ENCODE results near the gene RGL3. TPM values are rescaled to one million over a fixed set of nuclear protein-coding genes. Genes with fewer than 3 reads are reported as not detected.

The RGL3 gene
- total and polyA plus RNA-seq, 2 of the 4 experiments (the other 2 are of a cell fraction), result 0.18 to 0.62 TPM

DNA sequence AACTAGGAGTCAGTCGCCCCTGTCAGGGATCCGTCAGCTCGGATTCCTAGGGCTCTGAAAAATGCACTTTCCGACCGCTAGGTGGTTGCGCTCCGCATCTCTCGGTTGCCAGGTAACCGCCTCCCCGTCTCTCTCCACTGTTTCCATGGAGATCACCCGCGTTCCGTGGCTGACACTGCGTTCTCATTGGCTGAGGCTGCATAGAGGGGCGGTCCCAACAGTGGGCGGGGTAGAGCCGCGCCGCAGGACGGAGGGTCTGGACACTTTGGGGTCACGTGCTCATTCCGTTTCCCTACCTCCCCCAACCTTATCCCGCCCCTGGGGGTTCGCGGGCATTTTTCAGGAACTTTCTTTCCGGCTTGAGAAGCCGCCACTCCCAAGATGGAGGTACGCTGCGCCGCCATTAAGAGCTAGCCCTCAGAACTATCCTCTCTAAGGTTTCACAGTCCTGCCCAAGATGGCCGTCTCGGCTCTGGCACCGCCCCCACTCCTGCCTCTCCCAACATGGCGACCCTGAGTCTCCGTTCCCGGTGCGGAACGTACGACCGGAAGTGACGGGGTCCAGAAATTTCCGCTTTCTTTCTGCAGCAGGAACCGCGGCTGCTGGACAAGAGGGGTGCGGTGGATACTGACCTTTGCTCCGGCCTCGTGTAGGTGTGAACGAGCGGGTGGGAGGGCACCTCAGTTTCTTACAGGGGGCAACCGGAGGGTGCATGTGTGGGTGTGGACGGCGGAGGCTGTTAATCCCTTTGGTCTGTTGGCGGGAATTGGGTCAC, 16.1 kb upstream of the RGL3 start, which contains the start of the genes ODAD3 and PRKCSH:
Gene ODAD3 (minus strand): TSS at position 65 of the 776 bp plus-strand sequence. CDS start 105 bp downstream, outside the sequence.
Gene PRKCSH (plus strand): TSS at position 579 of the 776 bp plus-strand sequence. CDS start 483 bp downstream, outside the sequence.
- in situ Hi-C loops (cut with MboI; ENCODE audit: low sequenced_read_pairs) (no loop called here), intact Hi-C loops (cut with micrococcal nuclease) (loop anchor here (1.0 to 2.0 kb wide), 3 partner anchors 60 to 142 kb away; partner anchors contain the start of genes CCDC159, SWSAP1 and TMEM205), dilution Hi-C loops (cut with HindIII; ENCODE audit: low sequenced_read_pairs, unreplicated experiment) (no loop called here)
- no TSS peak for BruUV-seq (replicated peaks)
- Histone ChIP-seq H3K4me2 (ENCODE audit: low read depth, low read length) (peak within 1 kb of the TSS; percentile 74), H2BK15ac (ENCODE audit: low read depth, low read length) (0 out of 3 replicates have a peak within 1 kb of the TSS, but pooled peaks have one; percentile 3), H4K5ac (ENCODE audit: low read depth, low read length) (peak within 1 kb of the TSS; percentile 25), H3K4ac (ENCODE audit: low read depth, low read length) (peak within 1 kb of the TSS; percentile 94), H2AK9ac (replicated peaks; ENCODE audit: low read depth, low read length, poor library complexity) (peak within 1 kb of the TSS; percentile 99), H3K56ac (ENCODE audit: extremely low read depth, insufficient read depth, low read length) (peak within 1 kb of the TSS; percentile 70), H2BK5ac (ENCODE audit: low read depth, low read length, poor library complexity, severe bottlenecking) (peak within 1 kb of the TSS; percentile 60), H2AFZ (replicated peaks; ENCODE audit: low read length, poor library complexity) (peak within 1 kb of the TSS; percentile 100), H3K79me1 (ENCODE audit: low read depth in 1 of 2, low read length in 2 of 2) (peaks cover 13 to 22% of the 10 kb centered on the region in 2 experiments; a peak in 3 of 4 replicates), H3K27me3 (ENCODE audit: control insufficient read depth, insufficient read depth, low read length) (no peaks in the 10 kb centered on the region), H3K18ac (ENCODE audit: low read depth, low read length) (no peak within 1 kb of the TSS), H4K20me1 (ENCODE audit: insufficient read depth, low read length) (peaks cover 7% of the 10 kb centered on the region), H3K27ac (ENCODE audit: insufficient read depth, low read length) (peak within 1 kb of the TSS; percentile 69), H2AK5ac (ENCODE audit: low read depth, low read length) (peak within 1 kb of the TSS; percentile 80), H4K91ac (ENCODE audit: insufficient read depth, low read depth, low read length) (peak within 1 kb of the TSS; percentile 78), H3K23ac (ENCODE audit: low read depth, low read length) (peak within 1 kb of the TSS; percentile 89), H3K14ac (replicated peaks; ENCODE audit: low read depth, low read length) (peak within 1 kb of the TSS; percentile 90), H4K8ac (ENCODE audit: low read depth in 2 of 2, low read length in 2 of 2) (peak within 1 kb of the TSS; percentile 48 to 97), H3K9ac (ENCODE audit: low read depth, low read length) (peak within 1 kb of the TSS; percentile 82), H3K9me1 (ENCODE audit: insufficient read depth, low read length) (peaks cover 12% of the 10 kb centered on the region), H2BK120ac (ENCODE audit: low read depth, low read length) (no peak within 1 kb of the TSS; the same call in 1 of the 2 replicates), H2BK20ac (ENCODE audit: low read depth, low read length) (no peak within 1 kb of the TSS), H3K9me3 (ENCODE audit: control insufficient read depth, insufficient read depth, low read length) (no peaks in the 10 kb centered on the region), H3K4me3 (ENCODE audit: insufficient read depth, low read depth, low read length) (peak within 1 kb of the TSS; percentile 72), H3K36me3 (ENCODE audit: control insufficient read depth, insufficient read depth, low read length) (peaks cover 19% of the 10 kb centered on the region), H3K4me1 (ENCODE audit: control insufficient read depth, insufficient read depth, low read length) (peaks cover 9% of the 10 kb centered on the region)
- peak; percentile 97 for ATAC-seq (ENCODE audit: low read depth)
- ChIA-PET CTCF (interaction anchor here (0.6 to 1.4 kb wide), 8 partner anchors 14 to 141 kb away, joined by 3 to 9 read pairs (median 3); partner anchors contain the start of gene SWSAP1), POLR2A (ENCODE audit: unreplicated experiment) (no interaction called here)
- DNase-seq, result peak; percentile 100
- WGBS, 2 experiments (ENCODE audit: extremely low coverage in 2 of 2, insufficient read length in 1 of 2), result 0% methylated on average over 22 of the region's 53 CpGs; no CpG with 5 or more reads in 1 of the 2 experiments
- TF ChIP-seq RCOR1 (IDR thresholded peaks at IDR 0.05; ENCODE audit: insufficient replicate concordance, low read length), result no peak
- TF ChIP-seq POLR2A (IDR thresholded peaks at IDR 0.05; ENCODE audit: low read depth, low read length), result no peak
- TF ChIP-seq CEBPB (IDR thresholded peaks at IDR 0.05; ENCODE audit: low read depth, low read length), result no peak
- peak; percentile 40; the same call in 1 of the 2 replicates for TF ChIP-seq MXI1 (IDR thresholded peaks at IDR 0.05; ENCODE audit: borderline replicate concordance, low read depth, low read length)
- TF ChIP-seq CHD1 (IDR thresholded peaks at IDR 0.05; ENCODE audit: low read depth, low read length), result 0 out of 2 replicates have a peak, but pooled peaks have one; percentile 45
- peak; percentile 28 for TF ChIP-seq RAD21 (IDR thresholded peaks at IDR 0.05; ENCODE audit: low read length)
- peak; percentile 90 for TF ChIP-seq BHLHE40 (IDR thresholded peaks at IDR 0.05; ENCODE audit: low read depth, low read length)
- TF ChIP-seq, protein P1, sequence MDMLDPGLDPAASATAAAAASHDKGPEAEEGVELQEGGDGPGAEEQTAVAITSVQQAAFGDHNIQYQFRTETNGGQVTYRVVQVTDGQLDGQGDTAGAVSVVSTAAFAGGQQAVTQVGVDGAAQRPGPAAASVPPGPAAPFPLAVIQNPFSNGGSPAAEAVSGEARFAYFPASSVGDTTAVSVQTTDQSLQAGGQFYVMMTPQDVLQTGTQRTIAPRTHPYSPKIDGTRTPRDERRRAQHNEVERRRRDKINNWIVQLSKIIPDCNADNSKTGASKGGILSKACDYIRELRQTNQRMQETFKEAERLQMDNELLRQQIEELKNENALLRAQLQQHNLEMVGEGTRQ (IDR thresholded peaks at IDR 0.05; ENCODE audit: low read depth, low read length), result peak; percentile 98
- no peak for TF ChIP-seq MAFK (IDR thresholded peaks at IDR 0.05; ENCODE audit: low read depth, low read length)
- TF ChIP-seq, protein P2, sequence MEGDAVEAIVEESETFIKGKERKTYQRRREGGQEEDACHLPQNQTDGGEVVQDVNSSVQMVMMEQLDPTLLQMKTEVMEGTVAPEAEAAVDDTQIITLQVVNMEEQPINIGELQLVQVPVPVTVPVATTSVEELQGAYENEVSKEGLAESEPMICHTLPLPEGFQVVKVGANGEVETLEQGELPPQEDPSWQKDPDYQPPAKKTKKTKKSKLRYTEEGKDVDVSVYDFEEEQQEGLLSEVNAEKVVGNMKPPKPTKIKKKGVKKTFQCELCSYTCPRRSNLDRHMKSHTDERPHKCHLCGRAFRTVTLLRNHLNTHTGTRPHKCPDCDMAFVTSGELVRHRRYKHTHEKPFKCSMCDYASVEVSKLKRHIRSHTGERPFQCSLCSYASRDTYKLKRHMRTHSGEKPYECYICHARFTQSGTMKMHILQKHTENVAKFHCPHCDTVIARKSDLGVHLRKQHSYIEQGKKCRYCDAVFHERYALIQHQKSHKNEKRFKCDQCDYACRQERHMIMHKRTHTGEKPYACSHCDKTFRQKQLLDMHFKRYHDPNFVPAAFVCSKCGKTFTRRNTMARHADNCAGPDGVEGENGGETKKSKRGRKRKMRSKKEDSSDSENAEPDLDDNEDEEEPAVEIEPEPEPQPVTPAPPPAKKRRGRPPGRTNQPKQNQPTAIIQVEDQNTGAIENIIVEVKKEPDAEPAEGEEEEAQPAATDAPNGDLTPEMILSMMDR (conservative IDR thresholded peaks at IDR 0.05; ENCODE audit: low read depth, low read length), result peak; percentile 90
- 0 out of 2 replicates have a peak, but pooled peaks have one; percentile 14 for TF ChIP-seq FOS (IDR thresholded peaks at IDR 0.05; ENCODE audit: low read depth, low read length)
- TF ChIP-seq NFE2L2 (IDR thresholded peaks at IDR 0.05; ENCODE audit: low read depth, low read length), result no peak
- peak; percentile 86; the same call in 1 of the 2 replicates for TF ChIP-seq MAZ (IDR thresholded peaks at IDR 0.05; ENCODE audit: borderline replicate concordance, low read depth, low read length)
- TF ChIP-seq RFX5 (IDR thresholded peaks at IDR 0.05; ENCODE audit: low read depth, low read length), result no peak; the same call in 1 of the 2 replicates
- peak; percentile 5; the same call in 1 of the 2 replicates for TF ChIP-seq SMC3 (IDR thresholded peaks at IDR 0.05; ENCODE audit: low read depth, low read length)

Data from IMR-90 (cell line).